Measurements from ENCODE around the gene ITGA3. TPM values are rescaled to one million over a fixed set of nuclear protein-coding genes. Genes with fewer than 3 reads are reported as not detected.

Gene ITGA3
- total RNA-seq, 2 donors from 2014 or later, result 26.5 to 35.9 TPM

DNA sequence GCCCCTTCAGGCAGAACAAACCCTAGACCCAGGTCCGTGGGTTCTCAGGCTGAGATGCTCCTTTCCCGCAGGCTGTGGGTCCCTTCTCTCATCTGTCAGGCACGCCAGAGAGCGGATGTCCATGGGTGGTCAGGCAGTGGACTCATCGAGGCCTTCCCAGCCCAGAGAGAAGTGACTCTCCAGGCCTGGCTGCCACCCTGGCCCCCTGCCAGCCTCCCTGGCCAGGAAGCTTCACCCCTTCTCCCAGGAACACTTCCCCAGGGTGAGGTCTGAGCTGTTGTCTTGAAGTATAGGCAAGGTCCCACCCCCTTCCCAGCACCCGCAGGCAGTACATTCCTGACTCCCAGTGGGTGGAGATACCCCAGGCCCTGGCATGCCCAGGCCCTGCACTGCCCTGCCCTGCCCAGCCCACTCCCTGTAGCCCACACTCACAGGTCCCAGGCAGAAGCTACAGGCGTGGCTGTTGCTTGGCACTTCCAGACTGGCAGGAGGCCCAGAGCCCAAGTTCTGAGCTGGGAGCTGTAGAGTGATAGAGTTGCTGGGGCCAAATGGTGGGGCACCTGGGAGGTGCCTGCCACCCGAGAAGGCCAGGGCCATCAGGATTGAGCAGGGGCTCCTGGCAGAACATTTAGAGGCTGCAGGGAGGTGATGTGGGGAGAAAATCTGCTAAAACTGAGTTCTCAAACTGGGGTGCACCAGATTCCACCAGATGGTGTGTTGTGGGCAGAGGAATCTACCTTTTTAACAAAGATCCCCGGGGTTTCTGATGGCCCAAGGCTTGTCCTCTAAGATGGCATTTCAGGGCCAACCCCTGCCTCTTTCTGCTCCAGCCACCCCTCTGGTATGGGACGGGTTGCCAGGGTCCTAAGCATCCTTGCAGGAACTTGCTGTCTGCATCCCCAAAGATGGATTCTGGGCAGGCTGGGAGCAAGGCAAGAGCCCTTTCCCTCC lies 6.7 kb downstream of the ITGA3 start:
- intact Hi-C loops (cut with DNase I), result no loop called here
- DNase-seq, result peak; percentile 83

DNA sequence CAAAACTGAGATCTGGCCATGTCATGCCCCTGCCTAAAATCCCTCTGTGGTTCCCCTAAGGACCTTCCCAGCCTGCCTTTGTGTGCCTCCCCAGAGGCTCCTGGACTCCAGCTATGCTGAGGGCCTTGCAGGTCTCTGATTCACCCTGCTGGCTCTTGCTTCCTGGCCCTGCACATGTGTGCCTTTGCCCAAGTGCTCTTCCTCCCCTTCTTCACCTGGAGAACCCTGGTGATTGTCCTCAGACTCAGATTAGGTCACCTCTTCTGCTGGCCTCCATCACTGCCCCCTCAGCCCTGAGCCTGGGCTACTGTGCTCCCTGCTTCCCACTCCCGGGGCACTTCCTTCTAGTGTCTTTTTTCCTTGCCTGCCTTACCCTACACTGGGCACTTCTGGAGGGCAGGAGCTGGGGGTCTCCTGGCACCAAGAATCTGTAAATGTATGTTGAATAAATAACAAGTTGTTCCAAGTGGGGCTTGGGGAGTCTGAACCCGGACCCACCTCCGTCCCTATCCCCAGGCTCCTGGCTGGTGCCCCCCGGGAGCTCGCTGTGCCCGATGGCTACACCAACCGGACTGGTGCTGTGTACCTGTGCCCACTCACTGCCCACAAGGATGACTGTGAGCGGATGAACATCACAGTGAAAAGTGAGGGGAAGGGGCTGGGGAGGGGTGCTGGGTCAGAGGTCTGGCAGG lies 7.8 kb downstream of the ITGA3 start:
- intact Hi-C loops (cut with DNase I), result no loop called here
- ATAC-seq, result no peak
- no peak for DNase-seq

More for the DNA sequence above, 6.7 kb downstream of the ITGA3 start:
- ATAC-seq, result peak; percentile 78 to 86

DNA sequence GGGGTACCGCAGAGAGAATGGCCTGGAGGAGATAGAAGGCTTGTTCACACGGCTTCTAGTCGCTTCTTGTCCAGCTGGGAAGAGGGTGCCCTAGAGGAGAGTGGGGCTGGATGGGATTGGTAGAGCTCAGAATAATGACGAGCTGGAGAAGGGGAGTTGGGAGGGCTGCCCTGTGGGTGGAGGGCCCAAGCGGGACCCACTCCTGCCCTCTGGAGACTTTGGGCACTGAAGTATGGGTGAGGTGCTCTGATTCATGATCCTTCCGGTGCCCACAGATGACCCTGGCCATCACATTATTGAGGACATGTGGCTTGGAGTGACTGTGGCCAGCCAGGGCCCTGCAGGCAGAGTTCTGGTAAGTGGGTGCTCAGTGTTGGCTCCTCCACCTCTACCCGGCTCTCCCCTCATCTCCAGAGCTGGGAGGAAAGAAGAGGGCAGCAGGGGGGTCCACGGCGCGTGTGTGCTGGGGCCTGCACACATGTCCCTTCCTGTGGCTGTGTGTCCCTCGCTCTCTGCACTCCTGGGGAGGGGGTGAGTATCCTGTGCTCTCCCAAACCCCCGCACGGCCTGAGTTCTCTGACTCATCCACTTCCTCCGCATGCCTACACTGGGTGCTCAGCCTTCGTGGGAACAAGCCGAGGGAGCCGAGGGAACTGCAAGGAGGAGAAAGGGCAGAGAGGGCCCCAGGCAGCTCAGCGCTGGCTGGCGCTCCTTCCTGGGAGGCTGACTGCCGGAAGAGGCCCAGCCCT lies 8.5 kb downstream of the ITGA3 start:
- DNase-seq (peak; percentile 71), ATAC-seq (peak; percentile 17 to 65)
- intact Hi-C loops (cut with DNase I), result no loop called here

DNA sequence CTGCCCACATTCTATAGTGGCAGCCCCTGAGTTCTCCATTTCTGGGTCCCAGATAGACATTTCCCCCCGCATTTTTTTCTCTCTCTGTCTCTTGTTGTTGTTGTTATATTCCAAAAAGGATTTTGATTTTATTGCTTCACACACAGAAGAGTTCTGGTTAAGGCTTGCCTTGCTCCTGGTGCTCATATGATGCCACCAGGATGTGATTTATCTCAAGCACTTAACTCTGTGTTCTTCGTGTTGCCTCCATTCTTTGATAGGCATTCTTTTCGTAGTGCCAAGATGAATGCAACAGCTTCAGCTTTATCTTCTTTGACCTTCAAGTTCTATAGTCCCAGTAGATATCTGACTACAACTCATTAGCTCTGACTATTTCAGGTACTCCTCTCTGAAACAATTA lies 9.1 kb downstream of the ITGA3 start:
- intact Hi-C loops (cut with DNase I), result no loop called here

DNA sequence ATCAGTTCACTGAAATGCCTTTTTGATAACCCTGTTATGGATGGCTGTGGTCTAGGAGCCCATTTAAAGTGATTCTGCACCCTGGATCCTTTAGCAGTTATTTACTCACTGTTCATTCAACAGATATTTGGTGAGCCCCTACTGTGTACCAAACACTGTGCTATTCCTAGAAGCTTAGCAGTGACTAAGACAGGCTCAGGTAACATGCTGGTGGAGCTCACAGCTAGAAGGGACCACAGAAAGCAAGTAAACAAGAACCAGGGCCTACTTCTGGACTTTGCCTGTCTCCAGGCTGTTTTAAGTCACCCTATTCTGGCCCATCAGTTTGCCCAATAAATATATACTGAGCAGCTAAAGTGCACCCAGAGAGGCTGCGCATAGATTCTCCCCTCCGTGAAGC lies 11.1 kb downstream of the ITGA3 start:
- intact Hi-C loops (cut with DNase I), result no loop called here
- no peak for ATAC-seq
- no peak for DNase-seq

More for the DNA sequence above, 9.1 kb downstream of the ITGA3 start:
- DNase-seq (no peak), ATAC-seq (no peak)

DNA sequence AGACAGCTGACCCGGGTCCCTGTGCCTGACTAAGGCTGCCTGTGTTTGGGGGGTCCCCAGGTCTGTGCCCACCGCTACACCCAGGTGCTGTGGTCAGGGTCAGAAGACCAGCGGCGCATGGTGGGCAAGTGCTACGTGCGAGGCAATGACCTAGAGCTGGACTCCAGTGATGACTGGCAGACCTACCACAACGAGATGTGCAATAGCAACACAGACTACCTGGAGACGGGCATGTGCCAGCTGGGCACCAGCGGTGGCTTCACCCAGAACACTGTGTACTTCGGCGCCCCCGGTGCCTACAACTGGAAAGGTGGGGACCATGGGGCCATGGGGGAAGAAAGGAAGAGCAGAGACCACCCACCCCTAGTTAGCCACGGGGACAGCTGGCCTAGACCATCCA lies 12.1 kb downstream of the ITGA3 start:
- no peak for ATAC-seq
- DNase-seq, result no peak
- intact Hi-C loops (cut with DNase I), result no loop called here

DNA sequence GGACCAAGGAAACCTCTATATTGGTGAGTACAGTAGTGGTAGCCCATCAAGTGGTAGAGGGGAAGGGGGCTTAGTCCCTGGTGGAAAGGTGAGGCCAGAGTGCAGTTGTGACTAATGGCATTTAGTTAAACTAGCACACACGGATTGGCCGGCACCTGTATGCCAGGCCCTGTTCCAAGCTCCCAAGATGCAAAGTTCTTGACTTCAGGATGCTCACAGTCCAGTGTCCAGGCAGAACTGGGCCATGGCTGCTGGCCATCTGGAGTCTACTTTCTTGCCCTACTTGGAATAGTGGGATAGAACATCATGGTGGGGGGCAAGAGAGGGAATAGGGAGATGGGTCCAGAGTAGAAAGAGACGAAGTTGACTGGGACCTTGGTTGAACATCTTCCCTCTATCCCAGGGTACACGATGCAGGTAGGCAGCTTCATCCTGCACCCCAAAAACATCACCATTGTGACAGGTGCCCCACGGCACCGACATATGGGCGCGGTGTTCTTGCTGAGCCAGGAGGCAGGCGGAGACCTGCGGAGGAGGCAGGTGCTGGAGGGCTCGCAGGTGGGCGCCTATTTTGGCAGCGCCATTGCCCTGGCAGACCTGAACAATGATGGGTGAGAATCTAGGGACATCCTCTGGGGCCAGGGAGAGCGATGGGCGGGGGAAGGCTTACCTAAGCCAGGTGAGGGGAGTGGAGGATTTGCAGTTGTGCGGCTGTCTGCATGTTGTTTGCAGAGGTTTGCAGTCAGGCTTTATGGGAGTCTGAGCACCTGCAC lies 15.2 kb downstream of the ITGA3 start:
- intact Hi-C loops (cut with DNase I), result no loop called here
- ATAC-seq (no peak), DNase-seq (no peak)

DNA sequence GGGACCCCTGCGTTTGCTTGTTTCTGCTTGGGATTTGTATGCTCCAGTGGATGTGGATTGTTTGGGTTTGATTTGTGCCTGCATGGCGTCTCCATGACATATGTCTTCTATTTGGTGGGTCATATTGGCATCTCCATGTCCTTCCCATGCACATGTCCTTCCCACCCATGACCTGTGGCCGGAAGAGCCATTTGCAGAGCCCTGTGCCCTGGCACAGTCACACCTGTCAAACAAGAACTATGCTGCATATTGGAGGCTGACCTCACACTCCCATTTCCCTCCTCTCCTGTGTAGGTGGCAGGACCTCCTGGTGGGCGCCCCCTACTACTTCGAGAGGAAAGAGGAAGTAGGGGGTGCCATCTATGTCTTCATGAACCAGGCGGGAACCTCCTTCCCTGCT lies 15.8 kb downstream of the ITGA3 start:
- no peak for ATAC-seq
- intact Hi-C loops (cut with DNase I), result no loop called here
- no peak for DNase-seq

DNA sequence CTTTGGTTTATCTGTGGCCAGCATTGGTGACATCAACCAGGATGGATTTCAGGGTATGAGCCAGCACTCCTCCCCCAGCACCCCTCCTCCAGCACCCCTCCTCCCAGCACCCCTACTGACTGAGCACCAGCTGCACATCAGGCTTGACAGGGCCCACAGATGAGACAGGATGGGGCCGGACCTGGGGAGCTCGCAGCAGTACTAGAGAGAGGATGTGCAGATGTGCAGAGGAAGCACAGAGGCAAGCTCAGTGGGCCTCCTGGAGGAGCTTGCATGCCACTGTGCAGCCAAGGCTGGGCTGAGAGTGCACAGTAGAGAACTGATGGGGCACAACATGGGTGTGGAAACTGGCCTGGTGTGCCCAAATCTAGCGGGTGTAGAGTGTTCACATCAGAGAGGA lies 16.2 kb downstream of the ITGA3 start:
- ATAC-seq (no peak), DNase-seq (no peak)
- intact Hi-C loops (cut with DNase I), result no loop called here

DNA sequence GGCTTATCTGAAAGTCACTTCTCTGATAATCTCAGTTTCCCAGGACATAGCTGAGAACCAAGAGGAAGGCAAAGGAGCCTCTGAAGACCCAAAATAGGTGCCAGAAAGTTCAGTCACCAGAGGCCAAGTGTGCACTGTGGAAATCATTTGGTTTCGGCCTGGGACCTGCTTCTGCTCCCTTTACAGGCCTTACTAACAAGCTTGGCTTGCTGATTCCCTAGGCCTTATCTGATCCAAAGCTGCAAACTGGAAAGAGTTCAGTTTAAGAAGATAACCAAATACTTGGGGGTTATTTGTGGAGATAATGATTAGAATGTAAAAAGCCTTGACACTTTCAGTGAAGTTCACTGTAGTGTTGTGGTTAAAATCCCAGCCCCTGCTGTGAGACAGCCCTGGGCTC lies 17.0 kb downstream of the ITGA3 start:
- DNase-seq, result no peak
- no peak for ATAC-seq
- intact Hi-C loops (cut with DNase I), result no loop called here

DNA sequence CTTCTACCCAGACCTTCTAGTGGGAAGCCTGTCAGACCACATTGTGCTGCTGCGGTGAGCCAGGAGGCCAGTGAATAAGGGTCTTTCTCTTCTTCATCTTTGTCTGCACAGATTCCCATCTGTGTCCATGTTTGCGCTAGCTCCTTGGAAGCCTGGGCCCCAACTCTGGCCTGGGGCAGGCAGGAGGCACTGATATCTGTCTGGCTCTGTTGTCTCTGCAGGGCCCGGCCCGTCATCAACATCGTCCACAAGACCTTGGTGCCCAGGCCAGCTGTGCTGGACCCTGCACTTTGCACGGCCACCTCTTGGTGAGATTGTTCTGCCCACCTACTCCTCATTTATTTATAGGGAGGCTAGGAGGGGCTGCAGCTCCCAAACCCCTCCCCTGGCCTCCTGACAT lies 18.3 kb downstream of the ITGA3 start:
- no peak for DNase-seq
- no peak for ATAC-seq
- intact Hi-C loops (cut with DNase I), result no loop called here

DNA sequence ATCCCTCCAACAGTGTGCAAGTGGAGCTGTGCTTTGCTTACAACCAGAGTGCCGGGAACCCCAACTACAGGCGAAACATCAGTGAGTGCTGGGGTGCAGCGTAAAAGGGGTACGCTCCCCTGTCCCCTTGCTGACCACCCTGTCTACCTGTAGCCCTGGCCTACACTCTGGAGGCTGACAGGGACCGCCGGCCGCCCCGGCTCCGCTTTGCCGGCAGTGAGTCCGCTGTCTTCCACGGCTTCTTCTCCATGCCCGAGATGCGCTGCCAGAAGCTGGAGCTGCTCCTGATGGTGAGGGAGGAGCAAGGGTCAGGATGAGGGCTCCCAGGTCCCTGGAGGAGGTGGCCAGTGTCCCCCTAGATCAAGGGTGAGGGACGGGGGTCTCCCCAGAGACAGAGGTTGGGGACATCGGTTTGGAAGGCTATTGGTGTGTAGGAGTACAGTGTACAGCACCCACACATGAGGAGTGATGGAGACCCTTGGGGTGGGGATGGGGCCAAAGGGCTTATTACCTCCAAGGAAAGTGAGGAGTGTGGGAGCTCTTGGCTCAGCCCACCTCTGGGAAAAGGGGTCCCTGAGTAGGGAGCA lies 19.6 kb downstream of the ITGA3 start:
- no peak for ATAC-seq
- DNase-seq, result no peak
- intact Hi-C loops (cut with DNase I), result loop anchor here in 1 of 2 donors (5.0 kb wide), 1 partner anchor 43 kb away; no protein-coding TSS in a partner anchor

DNA sequence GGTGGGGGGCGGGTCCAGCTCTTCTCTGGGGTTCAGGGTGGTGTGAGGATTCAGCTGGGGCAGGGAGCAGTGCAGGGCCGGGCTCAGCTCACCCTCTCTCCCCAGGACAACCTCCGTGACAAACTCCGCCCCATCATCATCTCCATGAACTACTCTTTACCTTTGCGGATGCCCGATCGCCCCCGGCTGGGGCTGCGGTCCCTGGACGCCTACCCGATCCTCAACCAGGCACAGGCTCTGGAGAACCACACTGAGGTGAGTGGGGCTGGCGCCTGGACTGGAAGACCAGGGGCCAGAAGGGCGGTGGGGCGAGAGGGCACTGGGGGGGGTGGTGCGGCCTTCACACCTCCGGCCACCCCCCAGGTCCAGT lies 20.3 kb downstream of the ITGA3 start:
- no peak for ATAC-seq
- intact Hi-C loops (cut with DNase I), result loop anchor here in 1 of 2 donors (5.0 kb wide), 1 partner anchor 44 kb away; no protein-coding TSS in a partner anchor
- DNase-seq, result no peak

DNA sequence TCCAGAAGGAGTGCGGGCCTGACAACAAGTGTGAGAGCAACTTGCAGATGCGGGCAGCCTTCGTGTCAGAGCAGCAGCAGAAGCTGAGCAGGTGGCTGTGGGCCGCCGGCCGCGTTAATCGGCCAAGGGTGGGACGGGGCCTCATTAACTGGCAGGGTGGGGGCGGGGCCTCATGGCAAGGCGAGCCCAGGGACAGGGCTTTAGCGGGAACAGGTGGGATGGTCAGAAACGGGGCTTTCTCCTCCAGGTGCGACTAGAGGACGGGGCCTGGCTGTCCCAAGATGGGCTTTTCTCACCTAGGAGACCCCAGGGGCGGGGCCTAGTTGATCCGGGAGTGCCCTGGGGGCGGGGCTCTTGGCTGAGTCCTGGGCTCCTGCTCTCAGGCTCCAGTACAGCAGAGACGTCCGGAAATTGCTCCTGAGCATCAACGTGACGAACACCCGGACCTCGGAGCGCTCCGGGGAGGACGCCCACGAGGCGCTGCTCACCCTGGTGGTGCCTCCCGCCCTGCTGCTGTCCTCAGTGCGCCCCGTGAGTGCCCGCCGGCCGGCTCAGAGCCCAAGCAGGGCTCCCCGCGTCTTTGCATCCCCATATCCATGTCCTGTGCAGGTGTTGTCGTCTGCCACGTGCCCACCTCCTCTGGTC lies 20.8 kb downstream of the ITGA3 start:
- no peak for ATAC-seq
- intact Hi-C loops (cut with DNase I), result loop anchor here in 1 of 2 donors (5.0 kb wide), 1 partner anchor 44 kb away; no protein-coding TSS in a partner anchor
- no peak for DNase-seq

DNA sequence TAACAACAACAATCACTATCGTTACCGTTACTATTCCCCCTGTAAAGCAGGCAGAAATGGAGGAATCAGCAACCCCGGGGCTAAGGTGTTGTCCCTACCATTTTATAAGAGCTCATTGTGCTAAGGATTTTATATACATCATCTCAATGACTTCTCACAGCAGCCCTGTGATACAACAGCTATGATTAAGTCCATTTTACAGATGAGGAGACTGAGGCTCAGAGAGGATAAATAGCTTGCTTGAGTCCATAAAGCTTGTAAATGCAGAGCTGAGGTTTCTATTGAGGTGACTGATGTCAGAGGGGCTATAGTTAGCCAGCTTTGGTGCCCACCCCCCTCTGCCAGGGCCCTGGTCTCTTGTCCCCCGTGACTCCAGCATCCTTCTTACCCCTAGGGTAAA lies 22.5 kb downstream of the ITGA3 start:
- DNase-seq (no peak), ATAC-seq (no peak)
- intact Hi-C loops (cut with DNase I), result loop anchor here in 1 of 2 donors (5.0 kb wide), 1 partner anchor 46 kb away; no protein-coding TSS in a partner anchor

DNA sequence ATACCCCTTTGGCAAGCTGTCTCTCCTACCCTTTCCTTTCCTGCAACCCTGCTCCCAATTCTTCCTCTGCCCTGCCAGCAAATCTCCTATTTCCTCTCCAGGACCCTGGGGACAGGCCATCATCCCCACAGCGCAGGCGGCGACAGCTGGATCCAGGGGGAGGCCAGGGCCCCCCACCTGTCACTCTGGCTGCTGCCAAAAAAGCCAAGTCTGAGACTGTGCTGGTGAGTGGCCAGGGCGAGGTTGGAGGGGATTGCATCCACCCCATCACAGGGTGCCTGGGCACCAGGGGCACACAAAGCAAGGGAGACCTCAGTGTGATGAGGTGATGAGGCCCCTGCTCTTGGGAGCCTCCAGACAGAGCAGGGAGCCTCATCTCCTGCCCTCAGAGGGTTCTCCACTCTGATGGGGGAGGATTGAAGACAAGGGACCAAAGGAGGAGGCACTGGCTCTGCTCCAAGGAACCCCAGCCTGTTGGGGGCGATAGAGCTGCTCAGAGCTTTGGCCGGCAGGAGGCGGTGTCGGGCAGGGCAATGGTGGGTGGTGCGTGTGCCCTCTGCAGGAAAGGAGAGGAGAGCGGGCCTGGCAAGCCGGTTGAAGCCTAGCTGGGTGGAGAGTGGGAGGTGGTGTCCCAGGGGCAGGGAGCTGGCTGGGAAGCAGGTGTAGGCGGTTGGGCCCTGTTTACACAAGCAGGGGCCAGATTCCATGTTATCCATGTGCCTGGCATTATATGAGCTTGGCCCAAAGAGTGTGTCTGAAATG lies 23.6 kb downstream of the ITGA3 start:
- ATAC-seq (peak; percentile 31 to 64), DNase-seq (no peak)
- intact Hi-C loops (cut with DNase I), result loop anchor here in 1 of 2 donors (5.0 kb wide), 1 partner anchor 47 kb away; no protein-coding TSS in a partner anchor

DNA sequence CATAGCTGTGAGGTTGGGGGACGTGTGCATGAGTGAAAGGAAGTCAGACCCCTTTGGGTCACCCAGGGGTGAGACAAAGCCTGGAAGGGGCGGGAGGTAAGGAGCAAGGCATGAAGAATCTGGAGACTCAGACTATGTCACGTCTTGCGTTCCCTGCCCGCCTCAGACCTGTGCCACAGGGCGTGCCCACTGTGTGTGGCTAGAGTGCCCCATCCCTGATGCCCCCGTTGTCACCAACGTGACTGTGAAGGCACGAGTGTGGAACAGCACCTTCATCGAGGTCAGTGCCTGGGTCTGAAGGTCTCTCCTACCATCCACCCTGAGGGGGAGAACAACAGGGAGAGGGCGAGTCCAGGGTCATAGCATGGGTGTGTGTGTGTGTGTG lies 24.2 kb downstream of the ITGA3 start:
- intact Hi-C loops (cut with DNase I), result no loop called here
- ATAC-seq (peak in 1 of 2 donors; percentile 12), DNase-seq (no peak)

All from left cardiac atrium (tissue), 4 donors.